Activated CD8-positive, alpha-beta memory T cell treated with anti-CD3 and anti-CD28 coated beads, Interleukin-2, amount 50 U/mL, for 1 hour (primary cell): ENCODE data around the gene PCSK6.
"Not testable (repeated sequence)": the region's sequence is repeated elsewhere in the genome, so short reads cannot be mapped to it uniquely, and the experiment has no call there.

Experiments used
- DNase-seq: peaks from one replicate; pipeline ENCODE4 v3.0.0-alpha.2; 2020; ENCODE audit errors: extremely low read depth

PCSK6 gene

DNA sequence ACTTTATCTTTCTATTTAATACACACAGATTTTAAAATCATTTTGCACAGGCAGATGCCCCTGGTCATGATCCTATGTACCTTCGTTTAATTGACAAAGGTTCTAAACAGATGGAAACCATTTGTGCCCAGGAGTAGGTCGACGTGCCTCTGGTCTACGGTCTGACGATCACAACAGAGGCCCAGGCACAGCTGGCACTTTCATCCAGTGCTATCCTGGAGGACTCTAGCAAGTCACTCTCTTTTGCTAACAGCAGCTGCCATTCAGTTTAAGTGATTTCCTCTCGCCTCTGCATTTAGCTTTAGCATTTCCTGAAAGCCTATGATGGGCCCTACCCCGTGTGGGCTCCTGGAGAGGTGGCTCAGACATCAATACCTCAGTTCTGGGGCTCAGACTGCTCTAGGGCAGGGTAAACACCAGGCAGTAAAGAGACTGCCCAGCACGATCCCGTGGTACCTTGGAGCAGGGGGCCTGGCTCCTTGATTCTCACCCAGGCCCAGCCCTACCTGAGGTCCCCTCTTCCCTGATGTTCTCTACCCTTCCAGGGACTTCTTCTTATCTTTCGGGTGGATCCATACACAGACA is 111.2 kb downstream of the PCSK6 start:
- DNase-seq, result no peak

DNA sequence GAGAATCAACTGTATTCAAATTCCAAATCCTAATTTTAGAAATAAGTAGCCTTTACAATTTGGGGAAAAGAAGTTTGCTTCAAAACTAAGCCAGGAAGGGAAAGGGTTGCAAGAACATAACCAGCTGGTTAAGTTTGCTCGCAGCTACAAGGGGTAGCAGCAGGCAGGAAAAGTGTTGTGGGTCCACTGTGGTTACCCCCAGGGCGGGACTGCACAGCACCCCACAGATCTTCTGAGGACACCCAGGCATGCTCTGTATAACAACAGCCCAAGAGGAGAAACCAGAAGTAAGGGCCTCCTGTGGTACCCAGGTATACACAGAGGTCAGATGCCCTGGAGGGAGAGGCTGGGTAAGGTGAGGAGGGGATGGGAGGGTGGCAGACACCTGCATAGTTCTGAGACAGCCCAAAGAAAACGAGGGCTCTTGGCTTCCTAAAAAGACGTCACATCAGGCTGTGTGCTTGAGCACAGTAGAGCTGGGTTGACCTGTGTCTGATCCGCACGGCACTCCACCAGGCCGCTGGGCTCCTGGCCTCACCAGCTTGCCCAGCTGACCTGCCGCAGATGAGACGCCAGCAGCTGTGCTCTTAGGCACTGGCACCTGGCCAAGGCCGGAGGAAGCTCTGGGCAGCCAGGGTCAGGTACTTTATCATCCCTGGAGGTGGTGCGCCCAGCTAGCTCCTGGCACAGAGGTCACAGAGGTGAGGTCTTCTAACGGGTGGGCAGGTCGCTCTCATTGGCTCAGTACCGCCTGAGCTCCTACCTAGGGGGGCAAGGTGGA is 112.7 kb downstream of the PCSK6 start:
- DNase-seq, result no peak

DNA sequence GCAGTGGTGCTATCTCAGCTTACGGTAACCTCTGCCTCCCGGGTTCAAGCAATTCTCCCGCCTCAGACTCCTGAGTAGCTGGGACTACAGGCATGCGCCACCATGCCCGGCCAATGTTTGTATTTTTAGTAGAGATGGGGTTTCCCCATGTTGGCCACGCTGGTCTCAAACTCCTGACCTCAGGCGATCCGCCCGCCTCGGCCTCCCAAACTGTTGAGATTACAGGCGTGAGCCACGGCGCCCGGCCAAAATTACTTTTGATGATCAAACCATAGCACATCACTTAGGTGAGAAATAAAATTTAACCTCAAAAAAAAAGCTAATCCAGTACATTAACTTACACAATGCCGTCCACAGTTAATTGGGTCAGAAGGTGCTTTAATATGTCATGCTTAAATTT is 114.5 kb downstream of the PCSK6 start:
- DNase-seq, result not testable (repeated sequence)

DNA sequence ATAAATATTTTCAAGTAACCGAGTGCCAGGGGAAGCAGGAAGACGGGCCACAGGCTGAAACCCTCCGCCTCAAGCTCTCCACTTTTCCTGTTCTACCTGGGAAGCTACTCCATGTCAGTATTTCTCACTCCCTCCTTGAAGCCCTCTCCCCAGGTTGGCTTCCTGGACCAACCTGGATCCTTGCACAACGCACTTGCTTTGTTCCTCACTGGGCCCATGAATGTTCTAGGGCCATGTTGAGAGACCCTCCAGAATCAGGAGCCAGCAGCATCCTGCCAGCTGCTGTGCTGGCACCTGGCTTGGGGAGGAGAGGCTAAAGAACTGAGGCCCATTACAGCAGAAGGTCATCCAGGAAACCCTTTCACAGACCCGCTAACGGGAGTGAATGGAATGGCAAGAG is 115.2 kb downstream of the PCSK6 start:
- DNase-seq, result no peak

DNA sequence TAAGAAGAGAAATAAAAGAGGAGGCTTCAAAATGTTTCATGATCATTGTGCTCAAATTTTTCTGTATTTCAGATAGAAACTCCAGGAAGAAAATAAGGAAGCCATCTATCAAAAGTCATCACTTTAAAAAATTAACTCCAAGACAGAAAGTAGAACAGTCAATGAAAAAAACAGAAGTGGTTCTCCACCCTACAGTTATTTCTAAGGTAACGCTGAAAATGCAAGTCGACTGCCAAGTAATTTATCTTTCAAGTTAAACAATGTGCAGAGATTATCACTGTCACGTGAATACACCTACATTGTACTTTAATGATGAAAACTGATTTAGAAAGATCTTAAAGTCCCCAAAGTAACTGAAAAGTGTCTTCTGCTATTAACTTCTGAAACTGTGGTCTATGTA is 115.9 kb downstream of the PCSK6 start:
- DNase-seq, result no peak

DNA sequence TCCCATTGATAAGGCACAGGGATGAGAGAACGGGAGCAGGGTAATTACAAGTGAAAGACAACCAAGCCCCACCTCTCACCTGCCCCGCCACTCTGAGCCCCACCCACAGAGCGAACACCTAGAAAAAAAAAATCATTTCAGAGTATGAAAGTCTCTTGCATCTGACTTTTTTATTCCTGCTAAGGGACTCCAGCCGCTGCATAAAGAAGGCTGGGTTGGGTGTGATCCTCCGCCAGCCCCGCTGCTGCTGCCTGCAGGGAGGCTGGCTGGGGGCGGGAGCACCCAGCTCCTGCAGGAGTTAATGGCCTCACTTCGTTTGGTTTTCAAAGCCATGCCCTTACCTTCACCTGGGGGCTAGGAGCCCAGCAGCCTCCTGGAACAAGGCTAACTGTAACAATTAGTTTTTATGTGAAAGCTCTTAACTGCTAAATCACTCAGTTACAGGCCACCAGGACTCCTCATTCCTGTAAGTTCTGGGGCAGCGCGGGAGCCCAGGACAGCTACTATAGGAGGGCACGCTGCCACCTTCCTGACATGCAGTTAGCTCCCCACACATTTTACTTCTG is 116.5 kb downstream of the PCSK6 start:
- no peak for DNase-seq

DNA sequence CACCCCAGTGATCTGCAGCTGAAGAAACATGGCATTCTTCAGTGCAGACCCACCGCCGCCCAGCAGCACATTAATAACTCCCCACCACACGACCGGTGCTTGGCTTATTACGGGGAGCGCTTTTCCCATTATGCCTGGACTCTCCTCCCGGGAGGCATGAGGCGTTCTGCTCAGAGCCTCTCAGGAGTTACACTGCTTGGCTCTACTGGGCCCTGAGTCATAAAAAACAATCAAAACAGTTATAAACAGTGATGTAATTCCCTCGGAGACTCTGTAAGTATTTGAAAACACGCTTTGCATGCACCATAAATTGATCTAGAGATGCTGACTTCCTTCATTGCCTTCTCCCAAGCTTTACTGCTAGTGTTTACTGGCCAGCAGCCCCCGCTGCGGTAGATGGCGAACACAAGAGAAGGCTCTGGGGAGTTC is 117.3 kb downstream of the PCSK6 start:
- DNase-seq, result no peak

DNA sequence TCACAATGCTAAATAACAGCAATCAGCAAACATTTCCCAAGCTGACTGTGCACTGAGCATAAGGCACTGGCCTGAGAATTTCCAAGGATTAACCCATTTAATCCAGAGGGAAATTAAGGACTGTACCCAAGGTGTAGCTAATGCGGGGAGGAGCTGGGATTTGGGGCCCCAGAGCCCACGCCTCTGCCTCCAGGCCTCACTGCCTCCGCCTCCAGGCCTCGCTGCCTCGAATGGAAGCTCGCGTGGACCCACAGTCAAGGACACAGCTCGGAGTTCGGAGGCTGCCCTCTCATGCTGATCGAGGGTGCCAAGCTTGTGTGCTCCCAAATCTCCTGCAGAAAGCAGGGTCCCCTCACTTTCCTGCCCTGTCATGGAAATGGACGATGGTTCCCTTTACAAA is 118.0 kb downstream of the PCSK6 start:
- no peak for DNase-seq

DNA sequence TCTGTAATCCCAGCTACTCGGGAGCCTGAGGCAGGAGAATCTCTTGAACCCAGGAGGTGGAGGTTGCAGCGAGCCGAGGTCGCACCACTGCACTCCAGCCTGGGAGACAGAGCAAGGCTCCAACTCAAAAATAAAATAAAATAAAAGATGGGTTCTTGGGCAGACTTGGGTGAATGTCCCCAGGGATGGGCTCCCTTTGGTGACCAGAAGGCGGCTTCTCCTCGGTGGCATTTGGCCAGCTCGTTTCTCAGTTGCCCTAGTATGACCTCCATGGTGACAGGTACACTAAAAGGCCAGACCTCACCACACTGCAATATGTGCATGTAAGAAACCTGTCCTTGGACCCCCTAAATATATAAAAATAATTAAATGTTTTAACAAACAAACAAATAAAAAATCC is 118.4 kb downstream of the PCSK6 start:
- no peak for DNase-seq

DNA sequence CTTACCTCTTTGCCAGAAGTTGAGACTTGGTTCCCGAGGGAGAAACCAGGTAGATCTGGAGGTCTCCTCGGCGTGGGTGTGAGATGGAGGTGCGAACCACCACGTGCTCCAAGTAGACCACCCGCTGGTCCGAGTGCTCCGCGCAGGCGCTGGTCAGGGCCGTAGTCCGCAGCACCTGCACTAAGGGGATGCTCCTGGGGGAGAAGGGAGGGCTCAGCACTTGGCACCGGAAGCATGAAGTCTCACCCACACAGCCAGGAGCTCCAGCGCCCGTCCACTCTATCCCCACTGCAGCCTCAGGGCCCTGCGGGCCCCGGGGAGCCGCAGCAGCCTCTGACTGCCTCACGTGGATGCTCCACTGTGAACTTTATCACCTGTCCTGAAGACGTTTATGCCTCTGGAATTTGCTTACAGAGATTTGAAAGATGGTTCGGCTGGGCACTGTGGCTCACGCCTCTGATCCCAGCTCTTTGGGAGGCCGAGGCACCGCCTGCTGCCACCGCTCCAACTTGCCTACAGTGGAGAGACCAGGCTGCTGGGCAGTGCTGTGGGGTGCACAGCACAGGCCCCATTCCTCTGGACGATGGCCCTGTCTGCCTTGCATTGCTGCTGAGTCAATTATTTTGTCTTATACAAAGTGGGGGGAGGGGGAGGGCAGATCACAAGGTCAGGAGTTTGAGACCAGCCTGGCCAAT is 119.0 kb downstream of the PCSK6 start:
- no peak for DNase-seq

DNA sequence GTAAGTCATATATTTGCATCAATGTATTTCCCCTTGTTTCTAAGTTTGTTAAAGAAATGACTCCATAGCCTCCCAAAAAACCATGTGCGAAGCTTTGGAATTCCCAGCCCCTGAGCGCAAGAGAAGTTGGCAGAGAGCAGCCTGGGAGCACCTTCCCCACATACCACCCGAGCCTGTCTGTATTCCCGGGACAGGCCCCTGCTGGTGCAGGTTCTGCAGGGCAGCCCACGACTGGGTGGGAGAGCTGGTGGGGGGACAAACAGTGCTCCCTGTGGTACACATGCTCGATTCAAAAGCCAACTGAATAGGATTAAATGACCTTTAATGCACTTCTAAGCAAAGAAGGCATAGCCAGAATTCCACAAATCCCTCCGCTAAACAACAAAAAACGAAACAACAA is 119.8 kb downstream of the PCSK6 start:
- DNase-seq, result no peak

DNA sequence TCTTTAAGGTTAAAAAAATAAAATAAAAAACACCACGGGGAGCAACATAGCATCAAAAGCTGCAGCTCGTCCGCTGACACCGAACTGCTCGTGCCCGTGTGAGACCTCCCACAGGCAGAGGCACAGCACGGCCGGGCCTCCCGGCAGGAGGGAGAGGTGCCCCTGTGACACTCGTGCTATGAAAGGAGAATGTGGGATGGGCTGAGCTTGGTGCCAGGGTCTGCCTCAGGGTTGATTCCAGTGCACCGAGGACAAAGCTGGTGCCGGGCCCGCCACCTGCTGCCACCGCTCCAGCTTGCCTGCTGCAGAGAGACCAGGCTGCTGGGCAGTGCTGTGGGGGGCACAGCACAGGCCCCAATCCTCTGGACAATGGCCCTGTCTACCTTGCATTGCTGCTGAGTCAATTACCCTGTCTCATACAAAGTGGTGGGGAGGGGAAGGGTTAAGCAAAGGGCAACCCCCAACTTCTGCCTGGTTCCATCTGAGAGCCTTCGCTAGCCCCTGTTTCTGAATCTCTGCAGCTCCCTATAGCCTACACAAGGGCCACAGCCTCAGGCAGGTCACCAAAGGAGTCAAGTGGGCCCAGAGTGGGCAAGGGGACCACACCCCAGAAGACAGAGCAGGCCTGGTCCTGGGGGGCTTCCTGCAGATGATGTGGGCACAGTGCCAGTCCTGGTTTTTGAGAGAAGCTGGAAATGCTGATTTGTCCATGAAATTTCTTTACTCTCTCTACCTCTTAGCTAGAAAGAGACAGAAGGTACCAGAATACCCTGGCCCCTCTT is 120.5 kb downstream of the PCSK6 start:
- DNase-seq, result no peak

DNA sequence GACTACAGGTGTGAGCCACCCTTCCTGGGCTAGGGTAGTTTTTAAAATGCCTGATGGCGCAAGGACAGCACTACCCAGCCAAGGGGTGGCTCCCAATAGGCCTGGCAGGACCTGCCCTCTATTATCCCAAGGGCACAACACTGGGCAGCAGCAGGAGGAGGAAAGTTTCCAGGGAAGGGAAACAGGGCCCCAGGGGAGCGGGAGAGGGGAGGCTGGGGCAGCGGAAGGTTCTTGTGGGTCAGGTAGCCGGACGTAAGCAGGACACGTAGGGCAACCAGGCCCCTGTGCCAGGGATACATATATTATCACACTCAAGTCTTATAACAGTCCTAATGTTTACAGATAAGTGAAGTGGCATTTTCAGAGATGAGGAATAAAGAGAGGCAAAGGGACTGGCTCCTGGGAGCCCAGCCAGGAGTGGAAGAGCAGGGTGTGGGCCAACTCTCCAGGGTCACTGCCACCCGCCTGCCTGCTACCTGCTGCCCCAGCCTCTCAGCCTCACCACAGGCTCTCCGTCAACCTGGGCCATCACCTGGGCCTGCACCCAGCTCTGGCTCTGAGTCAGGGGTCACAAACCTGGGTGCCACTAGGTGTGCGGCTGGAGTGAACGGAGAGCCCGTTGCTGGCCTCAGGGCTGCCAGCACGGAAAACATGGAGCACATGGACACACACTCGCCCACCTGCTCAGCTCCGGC is 121.3 kb downstream of the PCSK6 start:
- DNase-seq, result no peak

DNA sequence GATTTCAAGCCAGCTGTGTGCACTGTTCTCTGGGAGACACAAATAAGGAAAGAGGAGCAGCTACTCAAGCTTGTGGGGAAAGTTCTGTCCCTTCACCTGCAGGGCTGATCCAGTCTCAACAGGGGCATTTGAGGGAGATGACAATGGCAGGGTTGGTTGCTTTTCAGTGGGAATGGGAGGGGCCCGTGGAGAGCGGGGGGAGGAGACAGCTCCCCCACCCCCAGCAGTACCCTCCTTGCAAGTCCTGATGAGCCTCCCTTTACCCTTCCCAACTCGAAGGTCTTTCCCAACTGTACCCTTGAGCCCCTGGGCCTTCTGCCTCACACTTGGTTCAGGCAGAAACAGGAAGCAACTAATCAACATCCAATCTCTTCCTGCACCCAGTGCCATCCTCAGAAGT is 122.7 kb downstream of the PCSK6 start:
- no peak for DNase-seq

DNA sequence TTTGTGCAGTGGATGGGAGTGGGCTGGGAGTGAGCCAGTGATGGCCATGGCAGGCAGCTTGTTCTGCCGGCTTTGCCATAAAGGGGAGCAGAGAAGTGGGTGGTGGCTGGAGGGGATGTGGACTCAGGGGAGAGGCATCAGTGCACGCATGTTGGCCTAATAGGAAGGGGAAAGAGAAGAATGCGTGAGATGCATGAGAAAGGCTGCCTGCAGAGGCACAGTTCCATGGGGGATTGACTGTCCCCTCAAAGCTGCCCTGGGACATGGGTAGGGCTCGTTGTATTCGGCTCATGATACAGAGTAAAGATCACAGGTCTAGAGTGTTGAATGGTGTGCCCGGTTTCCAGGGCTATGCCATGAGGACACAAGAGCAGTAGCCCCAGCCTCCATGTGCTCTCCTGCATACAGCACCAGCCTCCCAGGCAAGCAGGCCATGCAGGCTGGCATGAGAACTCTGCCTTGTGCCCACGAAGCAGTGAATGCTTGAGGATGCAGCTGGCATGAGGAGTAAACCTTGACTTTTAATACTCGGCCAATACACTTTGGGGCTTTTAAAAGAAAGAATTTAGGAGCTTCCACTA is 126.4 kb downstream of the PCSK6 start:
- DNase-seq, result no peak

DNA sequence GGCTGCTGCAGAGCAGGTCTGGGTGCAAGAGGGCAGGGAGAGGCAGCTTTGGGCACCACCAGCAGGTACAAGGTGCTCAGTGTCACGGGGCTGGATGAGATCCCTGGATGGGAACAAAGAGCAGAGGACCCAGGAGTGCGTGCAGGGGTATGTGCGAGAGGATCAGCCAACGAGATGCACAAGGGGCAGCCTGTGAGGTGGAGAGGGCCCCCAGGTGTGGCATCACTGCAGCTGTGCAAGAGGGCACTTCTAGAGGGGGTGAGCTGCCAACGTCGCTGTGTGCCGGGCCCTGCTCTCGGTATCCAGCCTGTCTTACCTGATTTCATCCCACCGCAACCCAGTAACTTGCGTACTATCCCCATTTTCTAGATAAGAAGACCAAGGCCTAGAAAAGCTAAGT is 127.1 kb downstream of the PCSK6 start:
- no peak for DNase-seq

DNA sequence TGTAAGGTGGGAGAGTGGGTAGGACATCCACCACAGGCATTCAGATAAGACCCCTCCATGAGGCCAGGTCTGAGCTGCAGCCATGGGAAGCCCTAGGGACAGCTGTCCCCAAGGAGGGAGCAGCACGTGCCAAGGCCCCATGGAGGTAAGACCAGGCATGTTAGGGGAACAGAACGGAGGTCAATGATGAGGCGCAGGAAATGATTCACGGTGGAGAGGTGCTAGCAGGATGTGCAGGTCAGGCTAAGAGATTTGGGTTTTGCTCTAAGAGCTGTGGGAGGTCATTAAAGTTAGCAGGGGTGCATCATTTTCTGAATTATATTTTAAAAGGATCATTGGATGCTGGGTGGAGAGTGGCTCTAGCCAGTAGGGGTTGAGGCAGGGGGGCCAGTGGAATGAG is 128.1 kb downstream of the PCSK6 start:
- no peak for DNase-seq

DNA sequence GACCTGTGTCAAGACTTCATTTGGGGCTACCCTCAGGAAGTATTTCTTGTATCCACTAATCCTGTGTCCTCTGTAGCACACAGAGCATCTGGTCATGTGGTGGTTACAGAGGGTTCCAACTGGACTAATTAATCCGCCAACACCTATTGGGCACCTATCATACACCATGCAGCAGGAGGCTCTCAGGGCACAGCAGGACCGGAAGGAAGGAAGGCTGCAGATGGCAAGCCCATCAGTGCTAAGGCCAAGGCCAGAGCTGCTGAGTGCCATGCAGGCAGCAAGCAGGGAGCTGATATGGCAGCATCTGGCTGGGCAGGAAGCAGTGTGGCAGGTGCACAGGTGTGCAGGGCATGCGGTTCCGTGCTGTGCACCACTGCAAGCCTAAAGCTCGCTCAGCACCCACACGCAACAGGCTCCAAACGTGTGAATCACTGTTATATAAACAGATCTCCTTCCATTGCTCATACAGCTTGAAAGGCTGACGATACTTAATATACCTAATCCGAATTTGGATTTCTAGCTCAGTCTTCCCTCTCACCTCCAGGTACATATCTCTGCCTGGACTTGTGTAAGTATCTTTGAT is 130.1 kb downstream of the PCSK6 start:
- no peak for DNase-seq

DNA sequence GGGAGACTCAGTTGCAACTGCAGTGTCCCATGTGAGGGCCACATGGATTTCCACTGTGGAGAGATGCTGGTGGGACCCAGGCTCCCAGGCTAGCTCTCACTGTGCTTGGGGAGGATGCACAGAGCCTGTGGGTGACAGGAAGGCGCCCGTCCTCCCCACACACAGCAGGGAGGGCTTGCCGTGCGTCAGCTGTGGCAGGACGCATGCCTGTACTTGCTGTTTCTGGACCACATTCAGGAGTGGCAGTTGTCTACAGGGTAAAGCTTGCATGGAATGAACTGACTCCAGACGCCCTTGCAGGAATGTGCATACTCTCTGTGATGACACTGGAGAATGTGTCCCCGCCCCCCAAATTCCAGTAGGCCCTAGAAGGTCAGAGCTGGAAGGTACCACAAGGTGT is 130.6 kb downstream of the PCSK6 start:
- DNase-seq, result no peak

DNA sequence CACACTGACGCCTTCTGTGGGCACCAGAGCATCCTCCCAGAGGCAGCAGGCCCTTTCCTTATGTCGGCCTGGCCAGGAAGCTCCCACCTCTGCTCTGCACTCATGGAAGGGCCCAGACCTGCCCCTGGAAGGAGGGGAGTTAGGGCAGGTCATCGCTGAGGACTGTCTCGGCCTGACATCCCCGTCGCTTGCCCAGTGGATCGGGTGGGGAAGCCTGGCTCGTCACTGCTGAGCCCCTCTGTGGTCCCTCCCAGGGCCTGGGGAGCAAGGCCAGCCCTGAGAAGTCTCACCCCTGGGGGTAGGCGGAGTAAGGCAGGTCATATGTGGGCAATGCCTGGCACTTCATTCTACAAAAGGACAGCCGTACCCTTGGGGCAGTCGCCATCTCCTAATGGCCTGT is 131.6 kb downstream of the PCSK6 start:
- no peak for DNase-seq

DNA sequence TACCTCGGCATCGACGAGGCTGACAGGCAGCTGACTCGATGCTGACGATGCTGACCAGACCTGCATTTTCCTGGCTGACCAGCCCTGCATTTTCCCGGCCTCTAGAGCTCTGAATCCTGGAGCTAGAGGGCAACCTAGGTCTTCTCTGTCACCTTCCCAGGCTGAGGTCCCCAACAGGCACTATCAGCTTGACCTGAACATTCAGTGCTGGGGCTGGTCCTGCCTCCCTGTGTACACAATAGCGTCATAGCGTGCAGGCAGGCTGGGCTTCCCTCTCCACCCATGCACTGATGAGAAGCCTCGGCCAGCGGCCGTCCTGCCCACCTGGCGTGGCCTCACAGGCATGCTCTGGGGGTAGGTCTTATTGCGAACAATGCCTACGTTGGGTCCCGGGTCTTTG is 132.2 kb downstream of the PCSK6 start:
- DNase-seq, result no peak
